ENCODE measurements around the gene MACROD2.

GRCh38 chr20:14488756-14489479, 493.6 kb downstream of the MACROD2 start:
- TF ChIP-seq CTCF (IDR thresholded peaks at IDR 0.05; ENCODE audit: insufficient read depth, low read length, poor library complexity, severe bottlenecking) (no peak), EZH2phosphoT487 (conservative IDR thresholded peaks at IDR 0.05; ENCODE audit: low read length) (no peak)
